ENCODE data around the gene TSPEAR.
"Not testable (repeated sequence)": the region's sequence is repeated elsewhere in the genome, so short reads cannot be mapped to it uniquely, and the experiment has no call there.

Gene TSPEAR

GRCh38 chr21:44511938-44512275 lies 199.5 kb downstream of the TSPEAR start:
- DNase-seq, result no peak

- no peak for DNase-seq
Observed at GRCh38 chr21:44511219-44511937, 200.0 kb downstream of the TSPEAR start.

GRCh38 chr21:44510508-44511218 lies 200.7 kb downstream of the TSPEAR start:
- DNase-seq, result no peak

GRCh38 chr21:44510109-44510507 lies 201.3 kb downstream of the TSPEAR start:
- no peak for DNase-seq

GRCh38 chr21:44509539-44509938 lies 201.8 kb downstream of the TSPEAR start:
- peak; percentile 13 for DNase-seq

- no peak for DNase-seq
Observed at GRCh38 chr21:44508711-44509445, 202.5 kb downstream of the TSPEAR start.

- no peak for DNase-seq
Observed at GRCh38 chr21:44508426-44508710, 203.0 kb downstream of the TSPEAR start.

GRCh38 chr21:44507673-44508425 lies 203.5 kb downstream of the TSPEAR start:
- no peak for DNase-seq

- DNase-seq, result no peak
Observed at GRCh38 chr21:44506279-44507255, 204.8 kb downstream of the TSPEAR start.

GRCh38 chr21:44505673-44506278 lies 205.6 kb downstream of the TSPEAR start:
- no peak for DNase-seq

GRCh38 chr21:44503901-44504399 lies 207.4 kb downstream of the TSPEAR start:
- DNase-seq, result no peak

- DNase-seq, result not testable (repeated sequence)
Observed at GRCh38 chr21:44503006-44503889, 208.1 kb downstream of the TSPEAR start.

GRCh38 chr21:44502171-44502958 lies 209.0 kb downstream of the TSPEAR start:
- DNase-seq, result no peak

GRCh38 chr21:44500111-44500510 lies 211.3 kb downstream of the TSPEAR start:
- no peak for DNase-seq

GRCh38 chr21:44499631-44500030 lies 211.7 kb downstream of the TSPEAR start:
- DNase-seq, result no peak

- DNase-seq, result no peak
Observed at GRCh38 chr21:44499211-44499560, 212.2 kb downstream of the TSPEAR start.

GRCh38 chr21:44498280-44499210 lies 212.8 kb downstream of the TSPEAR start:
- peak; percentile 42 for DNase-seq

- peak; percentile 71 for DNase-seq
Observed at GRCh38 chr21:44497703-44498126, 213.7 kb downstream of the TSPEAR start.
